Measurements from ENCODE around the gene SLC44A2.

SLC44A2 gene

DNA sequence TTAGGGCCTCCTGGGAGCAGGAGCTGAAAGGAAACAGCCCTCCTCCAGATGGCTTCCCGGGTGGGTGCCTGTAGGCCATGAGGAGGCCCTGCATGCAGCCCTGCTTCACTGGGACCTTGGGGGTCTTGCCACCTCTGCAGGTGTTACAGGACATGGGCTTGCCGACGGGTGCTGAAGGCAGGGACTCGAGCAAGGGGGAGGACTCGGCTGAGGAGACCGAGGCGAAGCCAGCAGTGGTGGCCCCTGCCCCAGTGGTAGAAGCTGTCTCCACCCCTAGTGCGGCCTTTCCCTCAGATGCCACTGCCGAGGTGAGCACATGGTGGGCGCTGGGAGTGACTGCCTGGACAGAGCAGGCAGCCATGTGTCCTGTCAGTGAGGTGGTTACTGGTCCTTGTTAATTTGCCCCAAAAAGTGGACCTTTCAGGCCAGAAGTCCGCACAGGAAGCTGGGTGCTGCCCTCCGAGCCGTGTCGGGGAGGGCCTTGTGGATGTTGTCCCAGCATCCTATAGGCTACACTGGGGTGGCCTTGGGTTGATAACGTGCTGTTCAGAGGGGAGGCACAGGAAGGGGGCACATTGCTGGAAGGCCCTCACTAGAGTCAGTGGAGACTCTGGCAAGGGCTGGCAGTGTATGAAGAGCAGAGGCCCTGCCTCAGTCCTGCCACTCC is 57.2 kb downstream of the SLC44A2 start:
- no peak for DNase-seq (ENCODE audit: low read depth)

DNA sequence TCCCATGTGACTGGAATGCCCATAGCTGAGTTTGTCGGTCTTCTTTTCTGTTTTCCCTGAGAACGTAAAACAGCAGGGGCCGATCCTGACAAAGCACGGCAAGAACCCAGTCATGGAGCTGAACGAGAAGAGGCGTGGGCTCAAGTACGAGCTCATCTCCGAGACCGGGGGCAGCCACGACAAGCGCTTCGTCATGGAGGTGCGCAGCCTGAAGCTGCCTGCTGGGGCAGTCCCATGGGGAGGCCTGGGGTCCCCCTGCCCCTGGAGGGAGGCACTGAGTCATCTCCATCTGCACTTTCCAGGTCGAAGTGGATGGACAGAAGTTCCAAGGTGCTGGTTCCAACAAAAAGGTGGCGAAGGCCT is 57.7 kb downstream of the SLC44A2 start:
- DNase-seq (ENCODE audit: low read depth) = no peak

DNA sequence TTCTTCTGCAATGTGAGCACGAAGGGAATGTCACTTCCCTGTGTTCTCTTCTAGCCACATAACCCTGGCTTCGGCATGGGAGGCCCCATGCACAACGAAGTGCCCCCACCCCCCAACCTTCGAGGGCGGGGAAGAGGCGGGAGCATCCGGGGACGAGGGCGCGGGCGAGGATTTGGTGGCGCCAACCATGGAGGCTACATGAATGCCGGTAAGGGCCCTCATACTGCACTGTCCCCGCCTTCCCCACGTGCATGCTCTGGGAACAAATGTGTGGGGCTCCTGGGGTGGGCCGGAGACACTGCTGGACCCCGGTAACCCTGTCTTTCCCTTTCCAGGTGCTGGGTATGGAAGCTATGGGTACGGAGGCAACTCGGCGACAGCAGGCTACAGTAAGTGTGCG is 58.2 kb downstream of the SLC44A2 start:
- no peak for DNase-seq (ENCODE audit: low read depth)

DNA sequence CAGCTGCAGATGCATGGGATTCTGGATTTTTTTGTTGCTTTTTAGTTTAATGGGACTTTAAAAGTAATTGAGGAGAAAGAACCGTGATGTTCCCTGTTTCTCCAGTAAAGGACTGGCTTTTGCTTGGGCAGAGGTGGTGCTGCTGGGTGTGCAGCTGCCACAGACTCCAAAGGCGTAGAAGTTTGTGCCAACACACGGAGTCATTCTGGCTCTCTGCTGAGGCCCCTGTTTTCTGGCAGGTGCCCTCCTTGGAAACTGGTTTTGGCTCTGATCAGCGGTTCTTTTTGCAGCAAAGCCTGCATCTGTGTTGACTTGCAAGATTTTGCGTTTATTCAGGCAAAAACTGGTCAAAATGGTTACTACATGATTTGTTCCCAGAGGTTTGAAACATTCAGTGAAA is 59.9 kb downstream of the SLC44A2 start:
- DNase-seq (ENCODE audit: low read depth) = no peak

DNA sequence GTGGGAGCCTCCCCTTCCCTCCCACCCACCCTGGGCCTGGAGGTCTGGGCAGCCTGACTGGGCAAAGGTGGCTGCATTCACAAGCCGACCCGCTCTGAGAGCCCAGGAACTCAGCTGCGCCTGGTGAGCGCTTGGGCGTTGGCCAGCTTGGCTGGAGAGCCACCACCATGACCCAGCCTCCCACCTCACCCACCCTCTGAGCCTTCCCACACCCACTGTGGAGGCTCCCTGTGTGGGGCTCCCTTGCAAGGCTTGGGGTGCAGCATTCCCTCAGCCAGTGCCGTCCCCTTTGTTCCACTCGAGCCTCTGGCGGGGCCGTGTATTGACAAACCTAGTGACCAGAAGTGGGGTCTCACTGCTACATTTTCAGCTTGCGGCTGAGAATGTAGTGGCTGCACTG is 60.8 kb downstream of the SLC44A2 start:
- DNase-seq (ENCODE audit: low read depth) = no peak

DNA sequence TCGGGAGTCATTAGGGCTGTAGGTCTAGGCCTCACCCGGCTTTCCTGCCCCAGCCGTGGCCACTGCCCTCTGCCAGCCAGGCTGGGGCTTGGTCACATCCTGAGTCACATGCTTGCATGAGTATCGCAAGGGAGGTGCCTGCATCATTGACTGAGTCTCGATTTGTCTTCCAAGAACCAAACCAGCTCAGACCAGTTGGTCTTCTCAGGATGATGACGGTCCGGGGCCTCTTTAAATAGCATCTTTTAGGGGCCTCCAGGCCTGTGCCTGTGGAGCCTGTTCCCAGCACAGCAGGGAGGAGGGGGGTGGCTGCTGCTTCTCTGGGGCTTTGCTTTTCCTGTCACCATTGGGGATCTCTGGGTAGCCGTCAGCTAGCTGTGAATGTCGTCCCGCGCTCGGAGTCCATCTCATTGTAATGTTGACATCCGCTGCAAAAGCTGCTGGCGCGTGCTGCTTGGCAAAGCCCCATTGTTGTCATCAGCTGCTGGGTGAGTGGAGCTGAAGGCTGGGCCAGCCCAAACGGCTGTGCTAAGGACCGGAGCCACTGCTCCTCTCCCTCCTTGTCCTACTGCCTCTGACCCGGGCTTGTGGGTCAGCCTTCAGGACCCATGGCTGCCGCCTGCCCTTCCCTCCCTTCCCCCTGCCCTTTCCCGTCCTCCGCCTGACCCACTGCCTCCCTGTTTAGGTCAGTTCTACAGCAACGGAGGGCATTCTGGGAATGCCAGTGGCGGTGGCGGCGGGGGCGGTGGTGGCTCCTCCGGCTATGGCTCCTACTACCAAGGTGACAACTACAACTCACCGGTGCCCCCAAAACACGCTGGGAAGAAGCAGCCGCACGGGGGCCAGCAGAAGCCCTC is 61.5 kb downstream of the SLC44A2 start:
- no peak for DNase-seq (ENCODE audit: low read depth)

DNA sequence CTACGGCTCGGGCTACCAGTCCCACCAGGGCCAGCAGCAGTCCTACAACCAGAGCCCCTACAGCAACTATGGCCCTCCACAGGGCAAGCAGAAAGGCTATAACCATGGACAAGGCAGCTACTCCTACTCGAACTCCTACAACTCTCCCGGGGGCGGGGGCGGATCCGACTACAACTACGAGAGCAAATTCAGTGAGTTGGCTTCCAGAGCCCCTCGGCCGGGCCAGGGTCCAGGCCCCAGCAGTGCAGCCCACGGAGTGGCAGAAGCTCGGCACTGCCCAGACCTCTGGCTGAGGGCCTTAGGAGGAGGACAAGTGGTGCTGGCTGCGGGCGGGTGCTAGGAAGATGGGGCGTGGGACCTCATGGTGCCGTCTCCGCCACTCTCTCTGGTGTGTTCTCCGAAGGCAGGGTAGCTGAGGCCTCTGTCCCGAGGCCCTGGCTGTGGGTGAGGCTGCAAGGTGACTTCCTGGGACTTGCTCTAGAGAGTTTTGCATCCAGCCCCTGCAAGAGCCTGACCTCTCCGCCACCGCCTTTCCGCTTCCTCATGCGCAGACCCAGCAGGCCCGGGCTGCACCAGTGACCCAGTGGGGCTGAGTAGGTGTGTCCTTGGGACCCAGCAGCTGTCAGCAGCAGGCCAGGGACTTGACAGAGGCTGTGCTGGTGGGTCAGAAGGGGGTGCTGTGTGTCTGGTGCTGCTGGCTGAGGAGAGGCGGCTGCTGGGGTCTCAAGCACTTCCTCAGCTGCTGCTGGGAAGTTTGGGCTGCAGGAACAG is 62.4 kb downstream of the SLC44A2 start:
- no peak for DNase-seq (ENCODE audit: low read depth)

DNA sequence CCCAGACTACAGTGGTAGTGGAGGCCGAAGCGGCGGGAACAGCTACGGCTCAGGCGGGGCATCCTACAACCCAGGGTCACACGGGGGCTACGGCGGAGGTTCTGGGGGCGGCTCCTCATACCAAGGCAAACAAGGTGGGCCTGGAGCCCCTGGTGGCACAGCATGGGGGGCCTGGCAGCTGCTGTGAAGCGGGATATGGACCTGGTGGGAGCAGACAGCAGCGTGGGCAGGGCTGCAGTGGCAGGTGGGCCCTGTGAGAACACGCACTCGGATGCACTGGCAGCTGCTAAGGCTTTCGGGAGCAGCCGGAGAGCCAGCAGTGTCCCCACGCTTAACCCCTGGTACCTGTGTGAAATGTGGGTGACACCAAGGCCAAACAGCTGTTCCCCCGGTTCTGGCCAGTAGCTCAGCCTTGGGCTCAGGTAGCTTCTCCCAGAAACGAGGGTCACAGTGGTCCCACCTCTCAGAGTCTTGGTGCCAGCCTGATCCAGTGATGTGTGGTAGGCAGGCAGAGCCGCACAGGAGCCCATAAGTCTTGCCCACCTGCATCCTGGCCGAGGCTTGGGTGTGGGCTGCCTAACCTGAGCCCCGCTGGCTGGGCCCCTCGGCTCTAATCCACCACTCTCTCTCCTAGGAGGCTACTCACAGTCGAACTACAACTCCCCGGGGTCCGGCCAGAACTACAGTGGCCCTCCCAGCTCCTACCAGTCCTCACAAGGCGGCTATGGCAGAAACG is 63.4 kb downstream of the SLC44A2 start:
- DNase-seq (ENCODE audit: low read depth) = no peak

DNA sequence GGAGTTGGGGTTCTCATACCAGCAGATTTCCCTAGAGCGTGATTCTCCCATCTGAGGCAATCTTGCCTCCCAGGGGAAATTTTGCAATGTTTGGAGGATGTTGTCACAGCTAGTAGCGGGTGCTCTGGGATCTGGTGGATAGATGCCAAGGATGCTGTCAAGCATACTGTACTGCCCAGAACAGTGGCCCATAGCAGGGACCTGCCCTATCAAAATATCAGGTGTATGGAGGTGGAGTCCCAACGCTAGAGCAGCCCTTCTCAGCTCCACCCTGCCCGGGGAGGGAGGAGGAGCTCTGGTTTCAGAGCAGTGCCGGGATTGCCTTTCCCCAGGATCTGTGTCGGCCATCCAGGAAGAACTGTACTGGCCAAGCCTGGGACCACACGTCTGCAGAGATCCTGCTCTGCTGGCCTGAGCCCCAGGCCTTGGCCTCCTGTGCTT is 65.0 kb downstream of the SLC44A2 start:
- DNase-seq (ENCODE audit: low read depth) = peak; percentile 86

DNA sequence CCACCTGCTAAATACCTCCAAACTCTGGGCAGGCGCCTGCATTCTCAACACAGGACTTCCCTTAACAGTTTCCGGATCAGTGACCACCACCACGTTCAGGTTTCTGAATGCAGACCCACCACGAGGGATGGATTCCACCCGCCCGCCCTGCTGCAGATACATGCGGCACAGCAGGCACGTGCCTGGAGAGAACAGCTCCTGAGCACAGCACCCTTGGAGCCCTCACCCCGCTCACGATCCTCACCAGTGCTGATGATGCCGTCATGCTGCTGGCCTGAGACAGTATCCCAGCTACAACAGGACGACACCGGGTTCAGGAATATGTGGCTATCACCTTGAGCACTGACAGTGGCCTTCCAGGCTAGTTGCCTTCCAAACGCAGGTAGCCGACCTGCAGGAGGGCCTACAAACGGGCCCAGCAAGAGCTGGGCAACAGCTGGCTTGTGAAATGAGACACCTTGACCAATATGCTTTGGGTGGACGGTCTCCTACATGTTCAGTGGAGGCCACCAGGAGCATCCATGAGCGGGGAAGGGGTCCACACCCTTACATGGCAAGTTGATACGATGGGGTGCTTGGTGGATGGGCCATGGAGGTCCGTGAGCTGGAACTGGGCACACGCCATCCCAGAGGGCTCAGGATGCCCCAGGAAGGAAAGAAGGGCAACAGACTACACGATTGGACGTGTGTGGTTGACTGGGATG is 66.0 kb downstream of the SLC44A2 start:
- no peak for DNase-seq (ENCODE audit: low read depth)

DNA sequence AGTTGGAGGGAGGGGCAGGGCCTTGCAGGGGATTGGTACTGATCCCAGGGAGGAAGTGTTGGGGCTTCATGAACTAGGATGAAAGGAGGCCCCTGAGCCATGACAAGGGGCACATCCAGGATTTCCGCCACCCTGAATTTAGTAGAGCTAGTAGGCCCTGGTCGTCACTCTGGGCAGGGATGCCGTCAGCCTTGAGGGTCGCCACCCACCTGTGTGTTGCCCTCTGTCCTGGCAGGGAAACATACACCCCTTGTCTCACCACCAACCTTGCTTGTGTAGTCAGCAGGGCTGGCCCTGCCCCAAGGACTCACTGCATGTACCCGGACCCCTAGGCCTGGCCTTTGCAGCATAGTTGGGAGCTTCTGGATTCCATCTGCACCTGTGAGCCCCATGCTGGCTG is 66.5 kb downstream of the SLC44A2 start:
- DNase-seq (ENCODE audit: low read depth) = no peak

DNA sequence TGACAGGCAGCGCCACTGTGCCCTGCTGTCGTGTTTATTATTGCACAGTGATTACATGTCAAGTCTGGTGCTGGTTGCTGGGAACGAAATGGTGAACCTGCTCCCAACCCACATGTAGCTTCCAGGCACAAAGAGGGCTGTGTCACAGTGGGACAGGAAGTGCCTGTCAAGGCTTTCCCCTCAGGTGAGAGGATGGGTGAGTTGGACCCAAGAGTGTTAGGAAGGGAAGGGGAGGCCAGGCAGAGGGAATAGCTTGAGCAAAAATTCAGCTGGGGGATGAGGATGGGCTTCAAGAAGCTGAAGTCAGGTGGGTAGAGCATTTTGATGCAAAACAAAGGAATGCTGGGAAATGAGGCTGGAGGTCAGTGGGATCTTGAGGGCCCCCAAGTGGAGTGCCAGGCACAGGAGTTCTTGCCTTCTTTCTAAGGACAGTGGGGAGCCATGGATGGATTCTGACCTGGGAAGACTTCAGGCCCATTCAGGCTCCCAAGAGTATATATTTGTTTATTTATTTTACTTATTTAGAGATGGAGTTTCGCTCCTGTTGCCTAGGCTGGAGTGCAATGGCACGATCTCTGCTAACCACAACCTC is 67.4 kb downstream of the SLC44A2 start:
- no peak for DNase-seq (ENCODE audit: low read depth)

All from amniotic epithelial cell (primary cell).